Astrocyte (in vitro differentiated cells and primary cell): Measurements from ENCODE around the gene BANP. TPM values are rescaled to one million over a fixed set of nuclear protein-coding genes. Genes with fewer than 3 reads are reported as not detected.
"Not testable (repeated sequence)": the region's sequence is repeated elsewhere in the genome, so short reads cannot be mapped to it uniquely, and the experiment has no call there.

ENCODE experiments used
- DNase-seq: peaks from one replicate; pipeline ENCODE4 v3.0.0-alpha.2; 2010; ENCODE audit warnings: low read depth
- FAIRE-seq: peaks from 2 replicates; lab custom pipeline; 2011; peaks lifted over from hg19 to GRCh38; lab: Jason Lieb, UNC
- H2AFZ ChIP-seq: 2 replicates; pipeline ENCODE4 v1.6.0; 2012; ENCODE audit warnings: low read depth, low read length, inconsistent platforms
- H3K27ac ChIP-seq: 2 replicates; pipeline ENCODE4 v1.5.1; 2011; ENCODE audit warnings: low read depth, low read length, inconsistent platforms
- H3K27me3 ChIP-seq: 2 replicates; pipeline ENCODE4 v1.6.0; 2011; ENCODE audit warnings: low read length, inconsistent platforms; ENCODE audit not compliant: insufficient read depth
- H3K36me3 ChIP-seq: 2 replicates; pipeline ENCODE4 v1.5.1; 2011; ENCODE audit warnings: low read length, inconsistent platforms; ENCODE audit not compliant: insufficient read depth
- H3K4me1 ChIP-seq: 2 replicates; pipeline ENCODE4 v1.5.1; 2011; ENCODE audit warnings: low read length, inconsistent platforms; ENCODE audit not compliant: insufficient read depth
- H3K4me2 ChIP-seq: 2 replicates; pipeline ENCODE4 v1.6.0; 2012; ENCODE audit warnings: low read length, inconsistent platforms
- H3K4me3 ChIP-seq: 2 replicates; pipeline ENCODE4 v1.5.1; 2011; ENCODE audit warnings: low read depth, mild to moderate bottlenecking, low read length, inconsistent platforms; ENCODE audit not compliant: insufficient read depth
- H3K79me2 ChIP-seq: 2 replicates; pipeline ENCODE4 v1.6.0; 2012; ENCODE audit warnings: mild to moderate bottlenecking, low read length, inconsistent platforms; ENCODE audit not compliant: insufficient read depth
- H3K9ac ChIP-seq: 2 replicates; pipeline ENCODE4 v1.6.0; 2012; ENCODE audit warnings: mild to moderate bottlenecking, low read length, inconsistent platforms
- H3K9me3 ChIP-seq: 2 replicates; pipeline ENCODE4 v1.5.1; 2012; ENCODE audit warnings: low read depth, mild to moderate bottlenecking, low read length, inconsistent platforms; ENCODE audit not compliant: insufficient read depth
- H4K20me1 ChIP-seq: 2 replicates; pipeline ENCODE4 v1.6.0; 2012; ENCODE audit warnings: low read length, inconsistent platforms; ENCODE audit not compliant: insufficient read depth
- H3K27ac Mint-ChIP-seq: one replicate; pipeline ENCODE4 v1.8.0; 2021; ENCODE audit warnings: mild to moderate bottlenecking, mixed read lengths; ENCODE audit not compliant: unreplicated experiment
- H3K27me3 Mint-ChIP-seq: one replicate; pipeline ENCODE4 v1.8.0; 2021; ENCODE audit warnings: low read depth, mixed read lengths; ENCODE audit not compliant: unreplicated experiment
- H3K36me3 Mint-ChIP-seq: one replicate; pipeline ENCODE4 v1.8.0; 2021; ENCODE audit warnings: low read depth, mixed read lengths; ENCODE audit not compliant: unreplicated experiment
- H3K4me1 Mint-ChIP-seq: one replicate; pipeline ENCODE4 v1.8.0; 2021; ENCODE audit warnings: low read depth, mixed read lengths; ENCODE audit not compliant: unreplicated experiment
- H3K4me3 Mint-ChIP-seq: one replicate; pipeline ENCODE4 v1.8.0; 2021; ENCODE audit warnings: mild to moderate bottlenecking, moderate library complexity, mixed read lengths; ENCODE audit not compliant: unreplicated experiment
- H3K9me3 Mint-ChIP-seq: one replicate; pipeline ENCODE4 v1.8.0; 2021; ENCODE audit warnings: mild to moderate bottlenecking, mixed read lengths; ENCODE audit not compliant: unreplicated experiment
- EZH2 ChIP-seq: IDR thresholded peaks from 2 replicates; pipeline ENCODE4 v1.6.1; 2012; ENCODE audit warnings: mild to moderate bottlenecking, low read length, inconsistent platforms; ENCODE audit not compliant: insufficient read depth
- total RNA-seq: library from RNA; stranded (reverse); gene quantifications from 2 replicates; pipeline ENCODE4 v1.2.1, GENCODE V29; 2021
- TF ChIP-seq, protein P1 (sequence below): IDR thresholded peaks from 2 replicates; pipeline ENCODE4 v1.5.1; 2011; ENCODE audit warnings: low read depth, mild to moderate bottlenecking, inconsistent platforms, low read length, moderate library complexity; ENCODE audit not compliant: insufficient read depth

Gene BANP
- total RNA-seq, 1 donor from 2014 or later: 28.9 TPM

DNA sequence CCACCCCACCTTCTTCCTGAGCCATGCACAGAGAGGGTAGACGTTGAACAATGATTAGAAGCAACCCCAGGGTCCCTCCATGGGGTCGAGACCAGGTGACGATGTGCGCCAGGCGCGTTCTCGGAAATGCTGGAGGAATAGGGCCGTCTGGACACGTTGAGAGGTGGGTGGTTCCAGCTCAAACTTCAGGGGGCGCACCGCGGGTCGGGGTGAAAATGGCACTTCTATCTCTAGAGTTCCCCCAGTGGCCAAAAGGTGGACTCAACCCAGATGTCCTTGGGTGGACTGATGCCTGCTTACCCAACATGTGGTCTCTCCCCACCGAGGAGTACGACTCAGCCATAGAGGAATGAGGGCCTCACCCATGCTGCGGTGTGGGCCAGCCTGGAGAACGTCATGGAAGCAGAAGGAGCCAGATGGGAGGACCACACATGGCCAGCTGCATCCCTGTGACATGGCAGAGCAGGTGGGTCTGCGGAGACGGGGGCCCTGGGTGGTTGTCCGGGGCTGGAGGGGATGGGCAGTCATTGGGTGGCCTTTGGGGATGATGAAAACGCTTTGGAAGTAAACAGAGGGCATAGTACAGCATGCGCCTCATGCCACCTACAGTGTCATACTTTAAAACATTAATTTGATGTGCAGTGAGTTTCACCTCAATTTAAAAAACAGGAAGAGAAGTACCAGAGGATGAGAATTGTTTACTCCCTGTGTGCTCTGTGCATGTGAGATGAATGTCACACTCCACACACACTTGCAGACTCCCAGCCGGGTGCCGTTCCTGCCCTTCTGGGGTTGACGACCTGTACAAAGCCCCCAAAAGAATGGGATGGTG, 147.7 kb downstream of the BANP start:
- H3K36me3 ChIP-seq, H3K79me2 ChIP-seq, H3K27ac ChIP-seq, H3K4me3 Mint-ChIP-seq, H3K4me1 Mint-ChIP-seq, FAIRE-seq, H4K20me1 ChIP-seq, H3K4me3 ChIP-seq, H3K9ac ChIP-seq, H3K4me2 ChIP-seq, H3K36me3 Mint-ChIP-seq, H2AFZ ChIP-seq, H3K9me3 Mint-ChIP-seq, H3K4me1 ChIP-seq: not testable (repeated sequence)
- Histone ChIP-seq H3K9me3 (peaks cover 13% of the 10 kb centered on the region), H3K27me3 (peaks cover 16% of the 10 kb centered on the region)
- peaks cover 21% of the 10 kb centered on the region for H3K27me3 Mint-ChIP-seq
- H3K27ac Mint-ChIP-seq: peak overlapping the region; percentile 30
- DNase-seq: peak; percentile 49

DNA sequence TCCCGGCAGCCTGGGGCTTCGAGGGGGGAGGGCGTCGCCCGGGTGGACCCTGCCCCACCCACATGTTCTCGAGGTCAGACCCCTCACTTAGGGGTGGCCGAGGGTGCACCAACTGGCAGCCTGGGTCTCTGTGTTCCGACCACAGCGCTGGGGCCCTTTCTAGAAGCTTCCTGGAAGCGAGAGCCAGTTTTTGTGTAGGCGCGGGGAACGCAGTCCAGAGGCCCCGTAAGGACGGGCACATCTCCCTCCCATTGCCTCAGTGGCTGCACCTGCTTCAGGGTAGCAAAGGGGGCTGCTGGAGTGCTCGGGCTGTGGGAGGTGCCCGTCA, 148.3 kb downstream of the BANP start:
- no peak overlapping the region for H2AFZ ChIP-seq
- peaks cover 16% of the 10 kb centered on the region for H3K27me3 ChIP-seq
- H3K79me2 ChIP-seq: no peaks in the 10 kb centered on the region
- Mint-ChIP-seq H3K27ac (no peak overlapping the region), H3K27me3 (peaks cover 25% of the 10 kb centered on the region), H3K4me3 (no peak overlapping the region), H3K9me3 (peaks cover 2% of the 10 kb centered on the region), H3K36me3 (no peaks in the 10 kb centered on the region), H3K4me1 (no peaks in the 10 kb centered on the region)
- H4K20me1 ChIP-seq: no peaks in the 10 kb centered on the region
- TF ChIP-seq EZH2: no peak
- TF ChIP-seq, protein P1, sequence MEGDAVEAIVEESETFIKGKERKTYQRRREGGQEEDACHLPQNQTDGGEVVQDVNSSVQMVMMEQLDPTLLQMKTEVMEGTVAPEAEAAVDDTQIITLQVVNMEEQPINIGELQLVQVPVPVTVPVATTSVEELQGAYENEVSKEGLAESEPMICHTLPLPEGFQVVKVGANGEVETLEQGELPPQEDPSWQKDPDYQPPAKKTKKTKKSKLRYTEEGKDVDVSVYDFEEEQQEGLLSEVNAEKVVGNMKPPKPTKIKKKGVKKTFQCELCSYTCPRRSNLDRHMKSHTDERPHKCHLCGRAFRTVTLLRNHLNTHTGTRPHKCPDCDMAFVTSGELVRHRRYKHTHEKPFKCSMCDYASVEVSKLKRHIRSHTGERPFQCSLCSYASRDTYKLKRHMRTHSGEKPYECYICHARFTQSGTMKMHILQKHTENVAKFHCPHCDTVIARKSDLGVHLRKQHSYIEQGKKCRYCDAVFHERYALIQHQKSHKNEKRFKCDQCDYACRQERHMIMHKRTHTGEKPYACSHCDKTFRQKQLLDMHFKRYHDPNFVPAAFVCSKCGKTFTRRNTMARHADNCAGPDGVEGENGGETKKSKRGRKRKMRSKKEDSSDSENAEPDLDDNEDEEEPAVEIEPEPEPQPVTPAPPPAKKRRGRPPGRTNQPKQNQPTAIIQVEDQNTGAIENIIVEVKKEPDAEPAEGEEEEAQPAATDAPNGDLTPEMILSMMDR: no peak
- no peak overlapping the region for H3K27ac ChIP-seq
- DNase-seq (no peak), FAIRE-seq (no peak)
- no peaks in the 10 kb centered on the region for H3K36me3 ChIP-seq
- H3K9ac ChIP-seq: no peak overlapping the region
- H3K4me2 ChIP-seq: no peak overlapping the region
- H3K4me1 ChIP-seq: peaks cover 6% of the 10 kb centered on the region
- H3K9me3 ChIP-seq: peaks cover 13% of the 10 kb centered on the region
- H3K4me3 ChIP-seq: no peak overlapping the region

DNA sequence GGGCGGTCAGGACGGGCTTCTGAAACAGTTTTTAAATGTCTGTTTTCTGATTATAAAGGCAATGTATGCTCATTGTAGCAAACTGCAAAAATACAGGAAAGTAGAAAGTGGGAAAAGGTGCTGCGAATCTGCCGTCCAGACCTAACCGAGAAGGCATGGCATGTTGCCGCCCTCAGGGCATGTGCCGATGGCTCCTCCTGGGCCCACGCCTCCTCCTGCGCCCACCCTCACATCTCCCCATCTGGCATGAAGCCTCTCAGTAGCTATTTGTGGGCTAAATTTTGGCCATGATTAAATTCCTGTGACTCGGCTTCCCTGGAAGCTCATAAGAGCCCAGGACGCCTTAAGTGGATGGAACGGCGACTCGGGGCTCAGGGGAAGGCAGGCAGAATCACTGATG, 148.7 kb downstream of the BANP start:
- H3K79me2 ChIP-seq, DNase-seq, FAIRE-seq, H3K4me1 Mint-ChIP-seq, H3K27ac ChIP-seq, H2AFZ ChIP-seq, H3K4me1 ChIP-seq, H3K36me3 Mint-ChIP-seq, H3K4me3 Mint-ChIP-seq, H3K9ac ChIP-seq, H3K9me3 Mint-ChIP-seq, H3K4me3 ChIP-seq, H3K27ac Mint-ChIP-seq, H4K20me1 ChIP-seq, H3K4me2 ChIP-seq, H3K36me3 ChIP-seq: not testable (repeated sequence)
- H3K27me3 Mint-ChIP-seq: peaks cover 28% of the 10 kb centered on the region
- Histone ChIP-seq H3K9me3 (peaks cover 13% of the 10 kb centered on the region), H3K27me3 (peaks cover 16% of the 10 kb centered on the region)
